ENCODE data around the gene THRAP3. TPM values are rescaled to one million over a fixed set of nuclear protein-coding genes. Genes with fewer than 3 reads are reported as not detected.

The THRAP3 gene
- total RNA-seq, 2 donors from 2014 or later, result 145 to 165 TPM

- Histone ChIP-seq H3K36me3 (ENCODE audit: control insufficient read depth, insufficient read depth, low read length) (no peaks in the 10 kb centered on the region), H3K27ac (ENCODE audit: low read depth, low read length) (no peak overlapping the region), H3K27me3 (ENCODE audit: control insufficient read depth, insufficient read depth, low read length, poor library complexity, severe bottlenecking) (no peaks in the 10 kb centered on the region), H3K9me3 (ENCODE audit: control insufficient read depth, low read length) (no peaks in the 10 kb centered on the region), H3K9ac (ENCODE audit: extremely low read depth, low read length, poor library complexity, severe bottlenecking) (no peak overlapping the region), H3K4me3 (ENCODE audit: low read length) (no peak overlapping the region), H3K4me1 (ENCODE audit: control insufficient read depth, insufficient read depth, low read length) (no peaks in the 10 kb centered on the region)
- 85 to 89% methylated on average over 11 to 13 of the region's 13 CpGs for WGBS, 2 experiments (ENCODE audit: insufficient coverage in 1 of 2, insufficient read length in 1 of 2)
- peaks cover 3% of the 10 kb centered on the region for H3K4me1 Mint-ChIP-seq
- no peak overlapping the region for H3K4me3 Mint-ChIP-seq
- no peak for TF ChIP-seq CTCF (conservative IDR thresholded peaks at IDR 0.05)
- no peak for DNase-seq
- H3K27me3 Mint-ChIP-seq (ENCODE audit: insufficient read depth), result no peaks in the 10 kb centered on the region
- no peaks in the 10 kb centered on the region for H3K36me3 Mint-ChIP-seq (ENCODE audit: low read depth)
- H3K9me3 Mint-ChIP-seq, result peaks cover 1% of the 10 kb centered on the region
- no peak overlapping the region for H3K27ac Mint-ChIP-seq
These were observed 24.1 kb upstream of the THRAP3 start for GRCh38 chr1:36199934-36200741.

GRCh38 chr1:36203027-36203553 is 21.2 kb upstream of the THRAP3 start:
- no peaks in the 10 kb centered on the region for H3K27me3 Mint-ChIP-seq (ENCODE audit: insufficient read depth)
- H3K4me3 Mint-ChIP-seq, result no peak overlapping the region
- H3K9me3 Mint-ChIP-seq, result no peaks in the 10 kb centered on the region
- 88 to 92% methylated on average over 1 to 3 of the region's 3 CpGs for WGBS, 2 experiments (ENCODE audit: insufficient coverage in 1 of 2, insufficient read length in 1 of 2)
- H3K4me1 ChIP-seq (ENCODE audit: control insufficient read depth, insufficient read depth, low read length), result no peaks in the 10 kb centered on the region
- H3K9ac ChIP-seq (ENCODE audit: extremely low read depth, low read length, poor library complexity, severe bottlenecking), result no peak overlapping the region
- no peaks in the 10 kb centered on the region for H3K36me3 ChIP-seq (ENCODE audit: control insufficient read depth, insufficient read depth, low read length)
- H3K36me3 Mint-ChIP-seq (ENCODE audit: low read depth), result no peaks in the 10 kb centered on the region
- H3K27me3 ChIP-seq (ENCODE audit: control insufficient read depth, insufficient read depth, low read length, poor library complexity, severe bottlenecking), result no peaks in the 10 kb centered on the region
- H3K4me1 Mint-ChIP-seq, result peaks cover 9% of the 10 kb centered on the region
- H3K27ac Mint-ChIP-seq, result no peak overlapping the region
- no peak overlapping the region for H3K4me3 ChIP-seq (ENCODE audit: low read length)
- no peak for TF ChIP-seq CTCF (conservative IDR thresholded peaks at IDR 0.05)
- no peak for DNase-seq
- no peaks in the 10 kb centered on the region for H3K9me3 ChIP-seq (ENCODE audit: control insufficient read depth, low read length)
- peak overlapping the region; percentile 4 for H3K27ac ChIP-seq (ENCODE audit: low read depth, low read length)

- H3K9me3 ChIP-seq (ENCODE audit: control insufficient read depth, low read length), result no peaks in the 10 kb centered on the region
- Mint-ChIP-seq H3K27me3 (ENCODE audit: insufficient read depth) (no peaks in the 10 kb centered on the region), H3K36me3 (ENCODE audit: low read depth) (no peaks in the 10 kb centered on the region), H3K27ac (no peak overlapping the region), H3K4me1 (peaks cover 9% of the 10 kb centered on the region), H3K4me3 (no peak overlapping the region), H3K9me3 (no peaks in the 10 kb centered on the region)
- H3K4me3 ChIP-seq (ENCODE audit: low read length), result no peak overlapping the region
- H3K9ac ChIP-seq (ENCODE audit: extremely low read depth, low read length, poor library complexity, severe bottlenecking), result no peak overlapping the region
- H3K27ac ChIP-seq (ENCODE audit: low read depth, low read length), result peak overlapping the region; percentile 66
- DNase-seq, result peak; percentile 67
- H3K27me3 ChIP-seq (ENCODE audit: control insufficient read depth, insufficient read depth, low read length, poor library complexity, severe bottlenecking), result no peaks in the 10 kb centered on the region
- WGBS, 2 experiments (ENCODE audit: insufficient coverage in 1 of 2, insufficient read length in 1 of 2), result 81 to 84% methylated on average over 3 to 8 of the region's 10 CpGs
- H3K4me1 ChIP-seq (ENCODE audit: control insufficient read depth, insufficient read depth, low read length), result no peaks in the 10 kb centered on the region
- H3K36me3 ChIP-seq (ENCODE audit: control insufficient read depth, insufficient read depth, low read length), result no peaks in the 10 kb centered on the region
- no peak for TF ChIP-seq CTCF (conservative IDR thresholded peaks at IDR 0.05)
These were observed 20.5 kb upstream of the THRAP3 start for GRCh38 chr1:36203554-36204346.
